Ovary (tissue), 9 donors: Measurements from ENCODE around the gene CDH24. TPM values are rescaled to one million over a fixed set of nuclear protein-coding genes. Genes with fewer than 3 reads are reported as not detected.
A peak's percentile ranks its signal among the peaks of the same experiment; 100 is the strongest.

Experiments
- DNase-seq, 5 donors: peaks; one replicate each; pipeline ENCODE4 v3.0.0-alpha.2; 2019 to 2020
- H3K27ac ChIP-seq, 2 donors: fragments of 200-600 bp; one replicate each; pipeline versions ENCODE4 v1.5.1 to v1.8.0; 2019 to 2022
- H3K27me3 ChIP-seq: fragments of 200-600 bp; one replicate; pipeline ENCODE4 v1.8.0; 2022
- H3K36me3 ChIP-seq: fragments of 200-600 bp; sonication (generic); one replicate; pipeline ENCODE4 v1.5.1; 2019
- H3K4me1 ChIP-seq: one replicate; pipeline ENCODE4 v1.8.1; 2013; ENCODE audit warnings: mild to moderate bottlenecking, moderate library complexity; ENCODE audit not compliant: insufficient read depth
- H3K4me3 ChIP-seq: fragments of 200-600 bp; sonication (generic); one replicate; pipeline ENCODE4 v1.5.1; 2017
- H3K9me3 ChIP-seq, 2 donors: fragments of 200-600 bp in 1 of 2; sonication (generic) in 1 of 2; one replicate each; pipeline versions ENCODE4 v1.5.1 to v1.8.1; 2013 to 2019; ENCODE audit warnings: mild to moderate bottlenecking in 1 of 2, moderate library complexity in 1 of 2
- EP300 ChIP-seq: sonication (generic); formaldehyde crosslinking; IDR thresholded peaks from one replicate; pipeline ENCODE4 v1.6.1; 2017; ENCODE audit warnings: antibody characterized with exemption
- POLR2A ChIP-seq: fragments of 450-650 bp; IDR thresholded peaks from one replicate; pipeline ENCODE4 v1.6.1; 2017; ENCODE audit warnings: antibody characterized with exemption, mild to moderate bottlenecking, moderate library complexity
- WGBS, 3 donors: extraction: QIAGEN DNeasy Blood & Tissue Kit in 1 of 3; methylation state at CpG; one replicate each; pipeline versions ENCODE4 v1.1.5 to v1.1.7; 2013 to 2017; 5-methylcytosine and 5-hydroxymethylcytosine counted together
- intact Hi-C, 4 donors: fragments of 100-400 bp; cut with DNase I; formaldehyde crosslinking; loops; one replicate each; pipeline versions ENCODE4 v1.11.0 to v1.15.1; 2022 to 2023
- polyA plus RNA-seq, 2 donors: library from polyadenylated mRNA; stranded (reverse); fragments of 200-250 nt in 1 of 2; fragments of 350-450 nt in 1 of 2; fragmentation: Illumina TruSeq in 1 of 2; extraction: RNeasy Lipid Tissue Mini Kit (QIAGEN cat#74804) in 1 of 2; gene quantifications; one replicate each; pipeline ENCODE4 v1.2.3, GENCODE V29; 2013 to 2014
- total RNA-seq, 7 donors: library from RNA; depleted of rRNA in 2 of 7; stranded (reverse); fragments of >200 nt in 2 of 7; fragmentation: NEBNext Ultra II Directional in 3 of 7; extraction: Animal tissue kit (Norgen Biotek cat#: 25700) in 3 of 7; gene quantifications; one replicate each; pipeline versions ENCODE4 v1.1.0 to v1.2.4, GENCODE V29; 2016 to 2023
- TF ChIP-seq, protein P1 (sequence below), 3 donors: fragments of 450-650 bp in 2 of 3; fragments of 200-600 bp in 1 of 3; IDR thresholded peaks; one replicate each; pipeline versions ENCODE4 v1.5.1 to v1.8.0; 2016 to 2022; ENCODE audit warnings: antibody characterized with exemption in 3 of 3, mild to moderate bottlenecking in 1 of 3
- donor health status: DM: no; HTN: no; CAD: no; lungs with moderate emphysema.
- donor health status: DM: no; HTN: no; CAD: no.
- donor health status: Bipolar disorder and iron deficiency.
- donor health status: DM: yes; HTN: yes; CAD: no.
- donor health status: DM: no; HTN: no; CAD: no.
- donor health status: DM: yes; HTN: yes; CAD: no.

Gene CDH24
- total and polyA plus RNA-seq, 9 donors = 1.0 to 6.6 (median 2.3) TPM

DNA sequence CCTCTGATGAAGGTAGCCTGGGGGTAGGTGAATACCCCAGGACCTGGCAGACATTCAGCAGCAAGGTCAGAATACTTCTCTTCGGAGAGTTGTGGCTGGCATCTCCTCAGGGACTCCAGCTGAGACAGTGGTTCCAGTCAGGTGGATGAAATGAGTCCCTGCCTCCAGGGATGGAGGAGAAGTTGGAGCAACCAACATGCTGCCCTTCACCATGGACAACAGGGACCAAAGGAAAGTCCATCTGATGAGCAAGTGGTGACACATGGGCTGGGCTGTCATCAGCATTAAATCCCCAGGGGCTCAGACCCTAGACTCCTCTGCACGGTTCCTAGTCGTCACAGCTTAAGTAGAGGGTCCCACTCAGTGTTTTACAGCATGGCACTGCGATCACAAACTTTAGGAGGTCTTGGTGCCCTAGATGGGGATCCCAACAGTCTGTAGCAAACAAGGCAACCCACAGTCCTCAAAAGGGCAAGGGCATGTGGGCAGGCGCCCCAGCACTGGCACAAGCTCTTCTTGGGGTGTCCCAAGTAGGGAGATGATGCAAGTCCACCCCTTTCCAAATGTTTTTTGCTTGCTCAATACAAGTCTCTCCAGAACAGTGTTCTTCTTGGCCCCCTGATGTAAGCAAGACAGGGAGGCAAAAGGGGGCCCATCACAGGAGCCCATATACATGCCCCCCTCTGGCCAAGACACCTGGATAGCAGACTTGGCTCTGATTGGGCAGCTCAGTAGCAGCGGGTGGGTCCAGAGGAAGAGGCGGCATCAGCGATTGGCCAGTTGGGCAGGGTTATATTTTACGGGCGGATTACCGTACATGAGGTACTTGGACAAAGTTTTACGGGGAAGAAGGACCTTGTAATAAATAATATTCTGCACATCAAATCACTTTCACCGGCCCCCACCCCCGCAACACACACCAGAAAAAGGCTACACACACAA, 10.8 kb upstream of the CDH24 start:
- Histone ChIP-seq H3K27me3 (no peaks in the 10 kb centered on the region), H3K4me1 (peaks cover 9% of the 10 kb centered on the region), H3K36me3 (peaks cover 2% of the 10 kb centered on the region), H3K4me3 (no peak overlapping the region), H3K27ac (no peak overlapping the region), H3K9me3 (no peaks in the 10 kb centered on the region)
- TF ChIP-seq EP300 (no peak), POLR2A (no peak)
- TF ChIP-seq, protein P1, sequence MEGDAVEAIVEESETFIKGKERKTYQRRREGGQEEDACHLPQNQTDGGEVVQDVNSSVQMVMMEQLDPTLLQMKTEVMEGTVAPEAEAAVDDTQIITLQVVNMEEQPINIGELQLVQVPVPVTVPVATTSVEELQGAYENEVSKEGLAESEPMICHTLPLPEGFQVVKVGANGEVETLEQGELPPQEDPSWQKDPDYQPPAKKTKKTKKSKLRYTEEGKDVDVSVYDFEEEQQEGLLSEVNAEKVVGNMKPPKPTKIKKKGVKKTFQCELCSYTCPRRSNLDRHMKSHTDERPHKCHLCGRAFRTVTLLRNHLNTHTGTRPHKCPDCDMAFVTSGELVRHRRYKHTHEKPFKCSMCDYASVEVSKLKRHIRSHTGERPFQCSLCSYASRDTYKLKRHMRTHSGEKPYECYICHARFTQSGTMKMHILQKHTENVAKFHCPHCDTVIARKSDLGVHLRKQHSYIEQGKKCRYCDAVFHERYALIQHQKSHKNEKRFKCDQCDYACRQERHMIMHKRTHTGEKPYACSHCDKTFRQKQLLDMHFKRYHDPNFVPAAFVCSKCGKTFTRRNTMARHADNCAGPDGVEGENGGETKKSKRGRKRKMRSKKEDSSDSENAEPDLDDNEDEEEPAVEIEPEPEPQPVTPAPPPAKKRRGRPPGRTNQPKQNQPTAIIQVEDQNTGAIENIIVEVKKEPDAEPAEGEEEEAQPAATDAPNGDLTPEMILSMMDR (IDR thresholded peaks at IDR 0.05) = no peak
- intact Hi-C loops = no loop called here
- peak in 2 of 5 donors; percentile 31 to 40 for DNase-seq
- WGBS, 3 donors = 64 to 72% (median 67%) methylated on average over 14 of the region's 14 CpGs

DNA sequence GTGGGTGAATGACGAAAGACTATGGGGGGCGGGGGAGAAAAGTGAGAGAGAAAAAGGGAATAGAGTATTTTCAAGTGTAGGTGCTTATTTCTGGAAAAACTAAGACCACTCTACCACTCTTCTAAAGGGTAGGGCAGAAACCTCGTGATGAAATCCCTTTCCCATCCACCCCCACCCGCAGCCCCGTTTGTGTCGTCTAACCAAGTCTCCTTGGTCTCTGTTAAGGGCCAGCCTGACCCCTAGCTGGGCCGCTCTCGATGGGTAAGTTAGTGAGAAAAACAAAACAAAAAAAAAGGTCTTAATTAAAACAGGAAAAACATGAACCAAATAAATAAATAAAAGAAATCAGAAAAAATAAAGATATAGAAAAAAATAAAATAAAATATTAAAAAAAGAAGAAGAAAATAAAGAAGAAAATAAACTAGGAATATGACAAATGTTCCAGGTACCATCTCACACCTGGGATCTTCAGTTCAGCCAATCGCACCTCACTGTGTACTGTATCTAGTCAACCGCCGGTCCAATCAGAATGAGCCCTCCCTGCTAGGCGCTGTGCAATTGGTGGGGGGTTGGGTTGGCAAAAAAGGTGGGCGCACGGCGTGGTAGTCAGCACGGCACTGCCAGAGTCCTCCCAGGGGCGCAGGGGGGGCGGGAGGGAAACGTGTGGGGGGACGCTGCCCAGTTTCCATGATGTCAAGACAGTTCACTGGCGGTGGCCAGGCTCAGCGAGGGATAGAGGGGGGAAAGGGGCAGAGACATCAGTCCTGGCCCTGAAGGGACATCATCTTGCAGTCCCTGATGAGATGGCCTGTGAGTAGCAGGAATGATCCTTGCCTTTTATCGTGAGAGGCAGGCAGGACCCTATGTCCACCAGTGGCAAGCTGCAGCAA, 9.8 kb upstream of the CDH24 start:
- Histone ChIP-seq H3K36me3 (peaks cover 2% of the 10 kb centered on the region), H3K27ac (no peak overlapping the region), H3K9me3 (no peaks in the 10 kb centered on the region), H3K4me1 (peaks cover 7% of the 10 kb centered on the region), H3K27me3 (no peaks in the 10 kb centered on the region), H3K4me3 (no peak overlapping the region)
- 77 to 81% (median 78%) methylated on average over 23 of the region's 23 CpGs for WGBS, 3 donors
- TF ChIP-seq POLR2A (no peak), EP300 (no peak)
- TF ChIP-seq, protein P1 (IDR thresholded peaks at IDR 0.05) = no peak
- peak in 2 of 5 donors; percentile 26 to 36 for DNase-seq
- intact Hi-C loops = no loop called here

DNA sequence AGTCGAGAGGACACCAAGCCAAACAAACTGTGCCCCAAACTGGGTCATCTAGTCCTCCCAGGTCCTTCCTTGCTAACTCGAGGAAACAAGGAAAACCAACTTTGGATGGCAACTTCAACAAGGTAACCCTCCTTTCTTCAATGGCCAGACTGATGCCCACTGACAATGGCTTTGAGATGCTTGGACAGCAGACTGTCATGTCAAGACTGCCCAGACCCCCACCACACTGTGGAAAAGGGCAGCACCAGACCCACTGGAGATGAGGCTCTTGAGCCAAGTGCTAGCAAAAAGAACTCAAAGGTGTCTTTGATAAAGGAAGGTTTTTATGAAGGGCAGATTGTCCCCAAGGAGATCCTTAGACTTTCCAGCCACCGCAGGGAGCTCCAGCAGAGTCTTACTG, 9.0 kb upstream of the CDH24 start:
- WGBS, 3 donors = 65 to 83% (median 78%) methylated on average over 3 of the region's 3 CpGs
- Histone ChIP-seq H3K4me1 (peaks cover 4% of the 10 kb centered on the region), H3K9me3 (no peaks in the 10 kb centered on the region), H3K4me3 (no peak overlapping the region), H3K27me3 (no peaks in the 10 kb centered on the region), H3K36me3 (peaks cover 2% of the 10 kb centered on the region), H3K27ac (no peak overlapping the region)
- peak in 1 of 5 donors; percentile 5 for DNase-seq
- intact Hi-C loops = no loop called here
- TF ChIP-seq, protein P1 (IDR thresholded peaks at IDR 0.05) = no peak
- TF ChIP-seq POLR2A (no peak), EP300 (no peak)

DNA sequence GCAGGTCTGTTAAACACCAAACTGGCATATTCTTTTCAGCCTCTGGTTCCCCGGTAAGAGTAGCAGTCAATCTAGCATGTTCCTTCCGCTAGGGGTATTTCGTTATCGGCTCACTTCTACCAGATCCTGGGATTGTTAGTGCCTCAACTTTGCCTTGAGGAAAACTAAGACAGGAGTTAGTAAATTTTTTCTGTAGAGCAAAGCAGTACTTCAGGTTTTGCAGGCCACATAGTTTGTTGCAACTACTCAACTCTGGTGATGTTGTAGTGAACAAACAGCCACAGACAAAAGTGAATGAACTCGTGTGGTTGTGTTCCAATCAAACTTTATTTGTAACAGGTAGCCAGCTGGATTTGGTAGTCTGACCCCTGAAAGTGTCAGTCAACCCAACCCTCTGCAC, 6.3 kb upstream of the CDH24 start:
- H3K27ac ChIP-seq = no peak overlapping the region

More for the DNA sequence above, 6.3 kb upstream of the CDH24 start:
- Histone ChIP-seq H3K36me3 (peaks cover 2% of the 10 kb centered on the region), H3K27me3 (no peaks in the 10 kb centered on the region), H3K4me3 (no peak overlapping the region), H3K4me1 (no peaks in the 10 kb centered on the region), H3K9me3 (no peaks in the 10 kb centered on the region)
- TF ChIP-seq, protein P1 (IDR thresholded peaks at IDR 0.05) = no peak
- TF ChIP-seq EP300 (no peak), POLR2A (no peak)
- intact Hi-C loops = no loop called here
- DNase-seq = no peak
- 79 to 88% (median 85%) methylated on average over 5 of the region's 5 CpGs for WGBS, 3 donors
